GM12892 (cell line): ENCODE measurements around the gene CAVIN1.

Experiments
- POLR2A ChIP-seq: IDR thresholded peaks from 2 replicates; pipeline ENCODE4 v1.6.1; 2011; ENCODE audit warnings: low read depth, low read length, control low read depth
- POLR2AphosphoS5 ChIP-seq: IDR thresholded peaks from 2 replicates; pipeline ENCODE4 v1.6.1; 2011; ENCODE audit warnings: low read depth, low read length, control low read depth
- TAF1 ChIP-seq: IDR thresholded peaks from 2 replicates; pipeline ENCODE4 v1.6.1; 2011; ENCODE audit warnings: low read depth, mild to moderate bottlenecking, control low read depth, low read length, borderline replicate concordance

DNA sequence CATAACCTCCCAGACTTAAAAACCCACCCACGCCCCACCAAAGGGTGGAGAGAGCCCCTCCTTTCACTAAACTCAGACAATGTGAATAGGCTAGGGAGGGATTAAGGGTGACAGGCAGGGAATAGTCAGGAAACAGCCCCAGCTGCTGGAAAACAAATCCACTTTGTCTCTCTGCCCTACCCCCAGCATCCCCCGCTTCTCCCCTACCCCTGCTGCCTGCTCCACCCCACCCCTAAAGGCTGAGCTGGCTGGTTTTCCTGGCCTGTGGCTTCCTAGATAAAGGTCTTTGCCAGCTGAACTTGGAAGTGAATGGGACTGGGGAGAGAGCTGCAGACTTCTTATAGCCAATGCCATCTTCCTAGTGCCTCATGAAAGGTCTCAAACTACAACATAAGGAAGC, 15.0 kb downstream of the CAVIN1 start:
- no peak for TF ChIP-seq POLR2AphosphoS5
- TF ChIP-seq POLR2A = no peak
- TF ChIP-seq TAF1 = no peak
